Colon (tissue), 2 donors: ENCODE data around the gene MTMR10.

Experiments used
- FAIRE-seq: peaks from 2 replicates; lab custom pipeline; 2012; peaks lifted over from hg19 to GRCh38; lab: Jason Lieb, UNC
- donor health status: control.
- donor health status: control.

Gene MTMR10

GRCh38 chr15:30919877-30920550 is 71.4 kb downstream of the MTMR10 start:
- FAIRE-seq, result no peak

- no peak for FAIRE-seq
Measured at GRCh38 chr15:30918366-30918765, 73.1 kb downstream of the MTMR10 start.

- no peak for FAIRE-seq
Measured at GRCh38 chr15:30917675-30918074, 73.8 kb downstream of the MTMR10 start.

- no peak for FAIRE-seq
Measured at GRCh38 chr15:30917013-30917412, 74.4 kb downstream of the MTMR10 start.

GRCh38 chr15:30913761-30914160 is 77.7 kb downstream of the MTMR10 start:
- no peak for FAIRE-seq

GRCh38 chr15:30906366-30906765 is 85.1 kb downstream of the MTMR10 start:
- FAIRE-seq, result no peak

- FAIRE-seq, result no peak
Measured at GRCh38 chr15:30905821-30906220, 85.6 kb downstream of the MTMR10 start.

- no peak for FAIRE-seq
Measured at GRCh38 chr15:30904812-30905211, 86.6 kb downstream of the MTMR10 start.

GRCh38 chr15:30903497-30904187 is 87.8 kb downstream of the MTMR10 start, which contains the start of gene FAN1:
FAN1 (plus strand) TSS chr15:30903915; CDS start chr15:30904664, 749 bp downstream.
- FAIRE-seq, result no peak

GRCh38 chr15:30901889-30902288 is 89.5 kb downstream of the MTMR10 start:
- FAIRE-seq, result no peak

- no peak for FAIRE-seq
Measured at GRCh38 chr15:30896211-30896606, 95.2 kb downstream of the MTMR10 start.

- no peak for FAIRE-seq
Measured at GRCh38 chr15:30895461-30896210, 95.8 kb downstream of the MTMR10 start.

- FAIRE-seq, result no peak
Measured at GRCh38 chr15:30889196-30889595, 102.2 kb downstream of the MTMR10 start.
